VCaP (cell line): ENCODE measurements around the gene POF1B.
"Not testable (repeated sequence)": the region's sequence is repeated elsewhere in the genome, so short reads cannot be mapped to it uniquely, and the experiment has no call there.

Source experiments
- H3K27ac ChIP-seq: fragments of 450-650 bp; 2 replicates; pipeline ENCODE4 v1.5.1; 2017
- TF ChIP-seq, protein P1 (sequence below): fragments of 450-650 bp; conservative IDR thresholded peaks from 2 replicates; pipeline ENCODE4 v1.5.1; 2017; ENCODE audit warnings: mild to moderate bottlenecking, moderate library complexity

The POF1B gene

DNA sequence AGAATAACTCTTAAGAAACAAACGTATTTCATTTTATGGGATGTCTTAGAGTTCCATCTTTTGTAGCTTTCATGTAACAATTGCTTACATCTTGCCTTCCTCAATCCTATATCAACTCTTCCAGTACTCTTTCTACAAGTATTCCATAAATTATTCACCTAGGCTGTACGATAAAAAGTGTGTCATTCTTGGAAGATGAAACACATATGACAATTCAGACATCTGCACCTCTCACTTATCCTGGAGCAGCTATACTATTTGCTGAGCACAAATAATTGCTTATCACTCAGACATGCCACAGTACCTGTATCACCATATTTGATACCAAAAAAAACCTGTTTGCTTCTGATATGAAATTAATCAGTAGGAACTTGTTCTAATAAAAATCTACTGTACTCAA lies 1.0 kb downstream of the POF1B start:
- no peak overlapping the region for H3K27ac ChIP-seq
- TF ChIP-seq, protein P1, sequence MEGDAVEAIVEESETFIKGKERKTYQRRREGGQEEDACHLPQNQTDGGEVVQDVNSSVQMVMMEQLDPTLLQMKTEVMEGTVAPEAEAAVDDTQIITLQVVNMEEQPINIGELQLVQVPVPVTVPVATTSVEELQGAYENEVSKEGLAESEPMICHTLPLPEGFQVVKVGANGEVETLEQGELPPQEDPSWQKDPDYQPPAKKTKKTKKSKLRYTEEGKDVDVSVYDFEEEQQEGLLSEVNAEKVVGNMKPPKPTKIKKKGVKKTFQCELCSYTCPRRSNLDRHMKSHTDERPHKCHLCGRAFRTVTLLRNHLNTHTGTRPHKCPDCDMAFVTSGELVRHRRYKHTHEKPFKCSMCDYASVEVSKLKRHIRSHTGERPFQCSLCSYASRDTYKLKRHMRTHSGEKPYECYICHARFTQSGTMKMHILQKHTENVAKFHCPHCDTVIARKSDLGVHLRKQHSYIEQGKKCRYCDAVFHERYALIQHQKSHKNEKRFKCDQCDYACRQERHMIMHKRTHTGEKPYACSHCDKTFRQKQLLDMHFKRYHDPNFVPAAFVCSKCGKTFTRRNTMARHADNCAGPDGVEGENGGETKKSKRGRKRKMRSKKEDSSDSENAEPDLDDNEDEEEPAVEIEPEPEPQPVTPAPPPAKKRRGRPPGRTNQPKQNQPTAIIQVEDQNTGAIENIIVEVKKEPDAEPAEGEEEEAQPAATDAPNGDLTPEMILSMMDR: no peak

DNA sequence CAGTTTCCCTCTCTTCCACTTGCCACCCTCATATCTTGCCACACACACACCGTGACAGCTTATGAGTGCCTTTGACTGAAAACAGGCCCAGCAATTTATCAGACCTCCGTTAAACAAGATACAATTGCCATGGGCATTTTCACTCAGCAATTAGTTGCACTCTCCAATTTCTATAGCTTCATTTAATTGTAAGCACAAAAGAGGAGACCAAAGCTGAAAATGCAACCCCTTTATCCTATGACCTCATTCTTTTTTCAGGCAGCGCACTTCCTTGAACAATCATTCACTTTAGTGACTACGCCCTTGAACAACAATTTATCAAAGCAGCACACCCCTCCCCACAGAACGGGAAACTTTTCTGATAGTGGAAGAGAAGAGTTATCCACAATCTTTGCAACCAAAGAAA lies 4.1 kb downstream of the POF1B start:
- TF ChIP-seq, protein P1: no peak

DNA sequence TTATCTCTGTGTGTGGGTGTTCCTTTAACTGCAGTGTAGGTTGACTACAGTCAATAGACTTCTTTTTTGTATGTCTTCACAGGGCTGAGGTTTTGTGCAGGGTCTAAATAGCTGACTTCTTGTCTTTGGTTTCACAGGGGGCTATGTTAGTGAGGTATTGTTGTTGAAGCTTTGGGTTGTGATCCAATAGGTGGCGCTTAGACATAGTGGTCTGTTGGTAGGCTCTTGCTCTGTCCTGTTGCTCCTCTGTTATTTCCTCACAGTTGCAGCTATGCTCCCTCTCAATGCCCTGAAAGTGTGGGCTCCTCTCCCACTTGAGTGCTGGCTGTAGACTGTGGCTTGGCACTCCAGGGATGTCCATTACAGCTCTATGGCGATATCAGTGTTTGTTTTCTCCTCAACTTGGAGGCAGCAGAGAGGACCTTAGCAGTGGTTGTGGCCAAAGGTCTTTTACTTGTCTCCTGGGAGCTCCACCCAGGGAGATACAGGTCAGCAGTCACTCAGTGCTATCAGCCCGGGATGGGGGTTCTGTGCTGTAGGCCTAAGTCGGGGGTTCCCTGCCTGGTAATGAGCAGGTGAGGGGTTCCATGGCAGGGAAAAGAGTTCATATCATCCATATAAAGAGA lies 14.0 kb downstream of the POF1B start:
- TF ChIP-seq, protein P1: no peak
- H3K27ac ChIP-seq: no peak overlapping the region

More for the DNA sequence above, 4.1 kb downstream of the POF1B start:
- H3K27ac ChIP-seq: no peak overlapping the region

- TF ChIP-seq, protein P1: no peak
Observed at GRCh38 chrX:85359051-85359450, 20.4 kb downstream of the POF1B start.

DNA sequence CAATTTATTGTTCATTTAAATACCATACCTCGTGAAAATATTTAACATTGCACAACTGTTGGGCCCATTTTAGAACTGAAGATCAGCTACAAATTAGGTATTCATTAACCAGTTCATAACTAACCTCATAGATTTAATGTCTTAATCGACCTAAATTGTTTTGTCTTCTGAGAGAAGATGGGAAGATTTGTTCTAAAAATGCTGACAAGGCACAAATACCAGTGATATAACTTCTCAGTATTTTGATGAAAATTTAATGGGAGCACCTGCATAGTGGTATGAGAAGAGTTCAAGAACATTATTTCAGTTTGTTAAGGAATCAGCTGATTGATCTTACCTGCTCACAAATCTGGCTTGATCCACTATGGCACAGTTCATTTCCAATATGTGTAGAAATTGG lies 33.9 kb downstream of the POF1B start:
- TF ChIP-seq, protein P1: no peak
- no peak overlapping the region for H3K27ac ChIP-seq

More at GRCh38 chrX:85359051-85359450, 20.4 kb downstream of the POF1B start:
- peak overlapping the region; percentile 13; the same call in 1 of the 2 replicates for H3K27ac ChIP-seq

- TF ChIP-seq, protein P1: no peak
- no peak overlapping the region for H3K27ac ChIP-seq
Observed at GRCh38 chrX:85327060-85327333, 52.5 kb downstream of the POF1B start.

- H3K27ac ChIP-seq: no peak overlapping the region
- TF ChIP-seq, protein P1: no peak
Observed at GRCh38 chrX:85326234-85327059, 53.0 kb downstream of the POF1B start.

DNA sequence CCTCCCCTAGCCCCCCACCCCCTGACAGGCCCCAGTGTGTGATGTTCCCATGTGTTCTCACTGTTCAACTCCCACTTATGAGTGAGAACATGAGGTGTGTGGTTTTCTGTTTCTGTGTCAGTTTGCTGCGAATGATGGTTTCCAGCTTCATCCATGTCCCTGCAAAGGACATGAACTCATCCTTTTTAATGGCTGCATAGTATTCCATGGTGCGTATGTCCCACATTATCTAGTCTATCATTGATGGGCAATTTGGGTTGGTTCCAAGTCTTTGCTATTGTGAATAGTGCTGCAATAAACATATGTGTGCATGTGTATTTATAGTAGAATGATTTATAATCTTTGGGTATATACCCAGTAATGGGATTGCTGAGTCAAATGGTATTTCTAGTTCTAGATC lies 68.1 kb downstream of the POF1B start:
- H3K27ac ChIP-seq: not testable (repeated sequence)
